SKM-1 (cell line): Measurements from ENCODE around the gene GPATCH11.

ENCODE experiments used
- DNase-seq: peaks from one replicate; lab custom pipeline; 2025; ENCODE audit not compliant: unreplicated experiment; lab: John Stamatoyannopoulos, UW

The GPATCH11 gene

GRCh38 chr2:37105150-37105549, 20.8 kb downstream of the GPATCH11 start:
- no peak for DNase-seq

- no peak for DNase-seq
These were observed 25.2 kb downstream of the GPATCH11 start for GRCh38 chr2:37109523-37109922.

GRCh38 chr2:37110306-37111212, 26.2 kb downstream of the GPATCH11 start:
- DNase-seq, result no peak

GRCh38 chr2:37111958-37112357, 27.6 kb downstream of the GPATCH11 start:
- no peak for DNase-seq

GRCh38 chr2:37117566-37117965, 33.2 kb downstream of the GPATCH11 start:
- no peak for DNase-seq

GRCh38 chr2:37119157-37119556, 34.8 kb downstream of the GPATCH11 start:
- no peak for DNase-seq

- DNase-seq, result no peak
These were observed 41.1 kb downstream of the GPATCH11 start for GRCh38 chr2:37125416-37125815.

GRCh38 chr2:37132914-37133313, 48.6 kb downstream of the GPATCH11 start:
- DNase-seq, result no peak

- no peak for DNase-seq
These were observed 58.2 kb downstream of the GPATCH11 start for GRCh38 chr2:37142546-37142945.

- no peak for DNase-seq
These were observed 59.7 kb downstream of the GPATCH11 start for GRCh38 chr2:37143974-37144373.

- no peak for DNase-seq
These were observed 61.7 kb downstream of the GPATCH11 start for GRCh38 chr2:37146062-37146461.

- DNase-seq, result no peak
These were observed 64.0 kb downstream of the GPATCH11 start for GRCh38 chr2:37148325-37148724.
